Measurements from ENCODE around the gene MTMR3.
"Not testable (repeated sequence)": the region's sequence is repeated elsewhere in the genome, so short reads cannot be mapped to it uniquely, and the experiment has no call there.

Gene MTMR3

GRCh38 chr22:29967461-29967860 lies 84.5 kb downstream of the MTMR3 start:
- DNase-seq (ENCODE audit: low read depth in 3 of 3): no peak

- DNase-seq (ENCODE audit: low read depth in 3 of 3): no peak
These were observed 88.6 kb downstream of the MTMR3 start for GRCh38 chr22:29971607-29972006.

GRCh38 chr22:29972121-29972520 lies 89.1 kb downstream of the MTMR3 start:
- no peak for DNase-seq (ENCODE audit: low read depth in 3 of 3)

- no peak for DNase-seq (ENCODE audit: low read depth in 3 of 3)
These were observed 90.3 kb downstream of the MTMR3 start for GRCh38 chr22:29973269-29973668.

GRCh38 chr22:29973680-29974079 lies 90.7 kb downstream of the MTMR3 start:
- not testable (repeated sequence) for DNase-seq (ENCODE audit: low read depth in 3 of 3)

GRCh38 chr22:29975494-29975893 lies 92.5 kb downstream of the MTMR3 start:
- no peak for DNase-seq (ENCODE audit: low read depth in 3 of 3)

GRCh38 chr22:29977107-29977506 lies 94.1 kb downstream of the MTMR3 start:
- DNase-seq (ENCODE audit: low read depth in 3 of 3): no peak

GRCh38 chr22:29979777-29980321 lies 96.9 kb downstream of the MTMR3 start:
- DNase-seq (ENCODE audit: low read depth in 3 of 3): no peak

GRCh38 chr22:29983296-29983917 lies 100.4 kb downstream of the MTMR3 start:
- DNase-seq (ENCODE audit: low read depth in 3 of 3): no peak

- DNase-seq (ENCODE audit: low read depth in 3 of 3): no peak
These were observed 102.9 kb downstream of the MTMR3 start for GRCh38 chr22:29985912-29986311.

GRCh38 chr22:29987137-29987536 lies 104.2 kb downstream of the MTMR3 start:
- DNase-seq (ENCODE audit: low read depth in 3 of 3): no peak

GRCh38 chr22:29988719-29989118 lies 105.7 kb downstream of the MTMR3 start:
- DNase-seq (ENCODE audit: low read depth in 3 of 3): no peak

- no peak for DNase-seq (ENCODE audit: low read depth in 3 of 3)
These were observed 106.5 kb downstream of the MTMR3 start for GRCh38 chr22:29989446-29989845.

GRCh38 chr22:29992341-29993275 lies 109.6 kb downstream of the MTMR3 start:
- DNase-seq (ENCODE audit: low read depth in 3 of 3): no peak

GRCh38 chr22:29994027-29994715 lies 111.2 kb downstream of the MTMR3 start:
- DNase-seq (ENCODE audit: low read depth in 3 of 3): no peak

GRCh38 chr22:29994943-29995342 lies 112.0 kb downstream of the MTMR3 start:
- DNase-seq (ENCODE audit: low read depth in 3 of 3): no peak

- no peak for DNase-seq (ENCODE audit: low read depth in 3 of 3)
These were observed 114.1 kb downstream of the MTMR3 start for GRCh38 chr22:29997107-29997506.

- DNase-seq (ENCODE audit: low read depth in 3 of 3): no peak
These were observed 114.5 kb downstream of the MTMR3 start for GRCh38 chr22:29997516-29997915.

GRCh38 chr22:29998627-29999384 lies 115.8 kb downstream of the MTMR3 start:
- no peak for DNase-seq (ENCODE audit: low read depth in 3 of 3)

- DNase-seq (ENCODE audit: low read depth in 3 of 3): no peak
These were observed 117.6 kb downstream of the MTMR3 start for GRCh38 chr22:30000566-30000965.

GRCh38 chr22:30001459-30001858 lies 118.5 kb downstream of the MTMR3 start:
- no peak for DNase-seq (ENCODE audit: low read depth in 3 of 3)
